Lower leg skin (tissue), 3 donors: Measurements from ENCODE around the gene LIF.

Source experiments
- CTCF ChIP-seq, 3 donors: fragments of 450-650 bp; IDR thresholded peaks; one replicate each; pipeline ENCODE4 v1.5.1; 2016; ENCODE audit warnings: antibody characterized with exemption in 3 of 3, mild to moderate bottlenecking in 3 of 3, moderate library complexity in 2 of 3
- POLR2A ChIP-seq, 2 donors: fragments of 450-650 bp; IDR thresholded peaks; one replicate each; pipeline ENCODE4 v1.6.1; 2016 to 2017; ENCODE audit warnings: antibody characterized with exemption in 2 of 2, mild to moderate bottlenecking in 1 of 2, moderate library complexity in 1 of 2

- TF ChIP-seq CTCF (IDR thresholded peaks at IDR 0.05) = no peak
- TF ChIP-seq POLR2A (IDR thresholded peaks at IDR 0.05) = no peak
Observed at GRCh38 chr22:30219668-30220278, 26.8 kb downstream of the LIF start.
